ENCODE data around the gene ITPR1.

ITPR1 gene

DNA sequence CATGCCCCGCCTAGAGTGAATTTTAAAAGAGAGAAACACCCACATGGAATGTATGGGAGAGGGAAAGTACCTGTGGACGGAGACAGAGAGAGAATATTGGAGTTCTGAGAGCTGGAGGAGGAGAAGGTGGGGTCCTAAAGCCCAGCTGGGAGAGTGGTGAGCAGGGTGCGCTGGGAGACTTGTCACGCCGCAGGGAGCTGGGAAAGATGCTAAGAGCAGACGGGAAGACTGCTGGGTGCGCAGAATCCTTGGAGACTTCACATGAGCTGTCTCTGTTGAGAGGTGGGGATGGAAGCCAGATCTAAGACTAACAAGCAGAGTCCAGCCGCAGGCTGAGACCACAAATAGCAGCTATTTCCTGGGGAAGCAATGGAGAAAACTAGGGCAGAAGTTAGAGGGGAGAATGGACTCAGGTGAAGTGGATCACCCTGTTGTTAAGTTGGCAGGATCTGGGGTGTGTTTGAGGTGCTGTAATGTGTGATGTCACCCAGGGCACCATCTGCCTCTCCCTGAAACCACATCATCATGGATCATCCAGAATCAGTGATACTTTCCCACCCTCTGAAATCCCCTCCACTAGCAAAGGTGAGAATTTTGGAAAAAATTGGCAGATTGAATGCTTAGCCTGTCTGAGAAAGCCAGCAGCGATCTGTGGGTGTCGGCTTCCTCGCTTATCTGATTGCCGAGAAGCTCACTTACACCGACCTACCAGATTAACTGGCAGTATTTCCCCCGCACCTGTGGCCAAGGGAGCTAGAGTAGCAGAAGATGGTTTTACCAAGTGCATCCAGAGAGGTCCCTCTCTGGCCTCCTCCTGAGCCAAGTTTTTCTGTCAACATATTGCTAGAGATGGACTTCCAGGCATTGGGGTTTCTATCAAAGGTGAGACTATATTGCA, 311.3 kb downstream of the ITPR1 start:
- H3K9me2 ChIP-seq (ENCODE audit: low read depth, low read length) = no peaks in the 10 kb centered on the region
- H3K4me3 ChIP-seq (ENCODE audit: low read depth, low read length, poor library complexity, severe bottlenecking) = no peak overlapping the region
- H3K27me3 ChIP-seq (ENCODE audit: insufficient read depth, low read length) = no peaks in the 10 kb centered on the region
- no peak for TF ChIP-seq EZH2 (IDR thresholded peaks at IDR 0.05; ENCODE audit: borderline replicate concordance, low read length)
- TF ChIP-seq, protein P1, sequence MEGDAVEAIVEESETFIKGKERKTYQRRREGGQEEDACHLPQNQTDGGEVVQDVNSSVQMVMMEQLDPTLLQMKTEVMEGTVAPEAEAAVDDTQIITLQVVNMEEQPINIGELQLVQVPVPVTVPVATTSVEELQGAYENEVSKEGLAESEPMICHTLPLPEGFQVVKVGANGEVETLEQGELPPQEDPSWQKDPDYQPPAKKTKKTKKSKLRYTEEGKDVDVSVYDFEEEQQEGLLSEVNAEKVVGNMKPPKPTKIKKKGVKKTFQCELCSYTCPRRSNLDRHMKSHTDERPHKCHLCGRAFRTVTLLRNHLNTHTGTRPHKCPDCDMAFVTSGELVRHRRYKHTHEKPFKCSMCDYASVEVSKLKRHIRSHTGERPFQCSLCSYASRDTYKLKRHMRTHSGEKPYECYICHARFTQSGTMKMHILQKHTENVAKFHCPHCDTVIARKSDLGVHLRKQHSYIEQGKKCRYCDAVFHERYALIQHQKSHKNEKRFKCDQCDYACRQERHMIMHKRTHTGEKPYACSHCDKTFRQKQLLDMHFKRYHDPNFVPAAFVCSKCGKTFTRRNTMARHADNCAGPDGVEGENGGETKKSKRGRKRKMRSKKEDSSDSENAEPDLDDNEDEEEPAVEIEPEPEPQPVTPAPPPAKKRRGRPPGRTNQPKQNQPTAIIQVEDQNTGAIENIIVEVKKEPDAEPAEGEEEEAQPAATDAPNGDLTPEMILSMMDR (IDR thresholded peaks at IDR 0.05; ENCODE audit: low read length) = no peak
- H3K4me1 ChIP-seq (ENCODE audit: insufficient read depth, low read length, severe bottlenecking) = no peaks in the 10 kb centered on the region
- no peak overlapping the region for H3K4me2 ChIP-seq (ENCODE audit: low read length)
- no peak overlapping the region for H2AFZ ChIP-seq (ENCODE audit: low read length)
- no peaks in the 10 kb centered on the region for H3F3A ChIP-seq (ENCODE audit: insufficient read depth, low read length)
- H3K36me3 ChIP-seq (ENCODE audit: insufficient read depth, low read length) = no peaks in the 10 kb centered on the region
- H4K20me1 ChIP-seq (ENCODE audit: insufficient read depth, low read length) = no peaks in the 10 kb centered on the region
- H3K9ac ChIP-seq (ENCODE audit: low read length) = no peak overlapping the region
- no peaks in the 10 kb centered on the region for H3K9me3 ChIP-seq (ENCODE audit: low read length)
- H3K27ac ChIP-seq (ENCODE audit: low read depth, low read length, poor library complexity, severe bottlenecking) = no peak overlapping the region
- no peaks in the 10 kb centered on the region for H3K79me2 ChIP-seq (ENCODE audit: insufficient read depth, low read length)

DNA sequence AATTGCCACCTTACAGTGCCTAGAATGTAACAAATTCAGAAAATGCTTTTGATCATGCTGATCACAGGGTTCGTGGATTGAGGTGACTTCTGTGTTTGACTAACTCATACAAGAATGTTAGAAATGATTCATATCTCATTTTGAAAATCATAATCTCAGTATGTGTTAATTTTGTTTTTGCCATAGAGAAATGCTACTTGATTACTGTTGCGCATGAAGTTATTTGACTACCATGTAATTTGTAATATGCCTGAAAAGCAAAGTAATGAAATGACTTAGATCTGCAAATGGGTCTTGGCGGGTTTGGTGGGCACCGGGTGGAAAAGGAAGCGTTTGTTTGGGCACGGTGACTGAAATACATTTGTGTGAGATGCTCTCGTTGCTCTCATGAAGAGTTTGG, 312.5 kb downstream of the ITPR1 start:
- Histone ChIP-seq H3F3A (ENCODE audit: insufficient read depth, low read length) (no peaks in the 10 kb centered on the region), H3K79me2 (ENCODE audit: insufficient read depth, low read length) (no peaks in the 10 kb centered on the region), H2AFZ (ENCODE audit: low read length) (no peak overlapping the region), H3K4me3 (ENCODE audit: low read depth, low read length, poor library complexity, severe bottlenecking) (no peak overlapping the region), H3K9ac (ENCODE audit: low read length) (no peak overlapping the region), H3K27me3 (ENCODE audit: insufficient read depth, low read length) (no peaks in the 10 kb centered on the region), H4K20me1 (ENCODE audit: insufficient read depth, low read length) (no peaks in the 10 kb centered on the region), H3K4me1 (ENCODE audit: insufficient read depth, low read length, severe bottlenecking) (no peaks in the 10 kb centered on the region), H3K9me3 (ENCODE audit: low read length) (no peaks in the 10 kb centered on the region), H3K9me2 (ENCODE audit: low read depth, low read length) (no peaks in the 10 kb centered on the region), H3K27ac (ENCODE audit: low read depth, low read length, poor library complexity, severe bottlenecking) (no peak overlapping the region), H3K36me3 (ENCODE audit: insufficient read depth, low read length) (no peaks in the 10 kb centered on the region), H3K4me2 (ENCODE audit: low read length) (no peak overlapping the region)
- TF ChIP-seq, protein P1 (IDR thresholded peaks at IDR 0.05; ENCODE audit: low read length) = no peak
- TF ChIP-seq EZH2 (IDR thresholded peaks at IDR 0.05; ENCODE audit: borderline replicate concordance, low read length) = no peak

DNA sequence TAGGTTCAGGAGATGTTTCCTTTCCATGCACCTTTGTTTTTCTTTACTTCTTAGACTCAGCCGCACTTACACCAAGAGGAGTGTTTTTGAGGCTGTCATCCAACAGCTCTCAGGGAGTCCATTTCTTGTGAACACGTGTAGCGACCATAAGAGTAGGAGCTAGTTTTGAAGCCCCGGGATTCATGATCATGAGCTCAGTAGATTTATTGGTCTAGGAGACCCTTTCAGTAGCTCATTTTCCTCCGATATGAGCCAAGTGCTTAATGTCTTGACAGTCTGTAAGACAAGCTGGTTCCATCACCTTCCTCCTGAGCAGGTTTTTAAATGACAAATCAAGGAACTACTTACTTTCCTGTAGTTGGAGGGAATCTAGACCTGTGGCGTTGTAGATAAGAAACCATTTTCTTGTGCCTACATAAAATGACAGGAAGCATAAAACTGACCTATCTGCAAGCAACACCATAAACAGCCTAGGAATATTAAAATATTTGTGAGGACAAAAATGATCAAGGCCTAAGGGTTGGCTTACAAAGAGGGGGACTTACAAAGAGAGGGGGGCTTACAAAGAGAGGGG, 313.5 kb downstream of the ITPR1 start:
- no peaks in the 10 kb centered on the region for H3K79me2 ChIP-seq (ENCODE audit: insufficient read depth, low read length)
- no peaks in the 10 kb centered on the region for H3K4me1 ChIP-seq (ENCODE audit: insufficient read depth, low read length, severe bottlenecking)
- H3K27me3 ChIP-seq (ENCODE audit: insufficient read depth, low read length) = no peaks in the 10 kb centered on the region
- TF ChIP-seq, protein P1 (IDR thresholded peaks at IDR 0.05; ENCODE audit: low read length) = no peak
- no peak for TF ChIP-seq EZH2 (IDR thresholded peaks at IDR 0.05; ENCODE audit: borderline replicate concordance, low read length)
- no peaks in the 10 kb centered on the region for H4K20me1 ChIP-seq (ENCODE audit: insufficient read depth, low read length)
- no peak overlapping the region for H3K9ac ChIP-seq (ENCODE audit: low read length)
- H3F3A ChIP-seq (ENCODE audit: insufficient read depth, low read length) = no peaks in the 10 kb centered on the region
- no peak overlapping the region for H2AFZ ChIP-seq (ENCODE audit: low read length)
- no peaks in the 10 kb centered on the region for H3K36me3 ChIP-seq (ENCODE audit: insufficient read depth, low read length)
- no peaks in the 10 kb centered on the region for H3K9me3 ChIP-seq (ENCODE audit: low read length)
- H3K4me2 ChIP-seq (ENCODE audit: low read length) = no peak overlapping the region
- no peak overlapping the region for H3K4me3 ChIP-seq (ENCODE audit: low read depth, low read length, poor library complexity, severe bottlenecking)
- H3K9me2 ChIP-seq (ENCODE audit: low read depth, low read length) = no peaks in the 10 kb centered on the region
- no peak overlapping the region for H3K27ac ChIP-seq (ENCODE audit: low read depth, low read length, poor library complexity, severe bottlenecking)
